AG09309 (cell line): ENCODE measurements around the gene PLXNA2.

Experiments used
- DNase-seq: peaks from one replicate; pipeline ENCODE4 v3.0.0-alpha.2; 2010; ENCODE audit warnings: low read depth
- H3K4me3 ChIP-seq: 2 replicates; pipeline ENCODE4 v1.5.1; 2011; ENCODE audit warnings: mild to moderate bottlenecking, low read depth, low read length, moderate library complexity; ENCODE audit not compliant: control insufficient read depth
- TF ChIP-seq, protein P1 (sequence below): IDR thresholded peaks from 2 replicates; pipeline ENCODE4 v1.5.1; 2011; ENCODE audit warnings: mild to moderate bottlenecking, low read depth, low read length, inconsistent platforms; ENCODE audit not compliant: insufficient read depth, control insufficient read depth; ENCODE audit errors: missing control alignments

PLXNA2 gene

GRCh38 chr1:208228026-208228425 is 16.2 kb downstream of the PLXNA2 start:
- TF ChIP-seq, protein P1, sequence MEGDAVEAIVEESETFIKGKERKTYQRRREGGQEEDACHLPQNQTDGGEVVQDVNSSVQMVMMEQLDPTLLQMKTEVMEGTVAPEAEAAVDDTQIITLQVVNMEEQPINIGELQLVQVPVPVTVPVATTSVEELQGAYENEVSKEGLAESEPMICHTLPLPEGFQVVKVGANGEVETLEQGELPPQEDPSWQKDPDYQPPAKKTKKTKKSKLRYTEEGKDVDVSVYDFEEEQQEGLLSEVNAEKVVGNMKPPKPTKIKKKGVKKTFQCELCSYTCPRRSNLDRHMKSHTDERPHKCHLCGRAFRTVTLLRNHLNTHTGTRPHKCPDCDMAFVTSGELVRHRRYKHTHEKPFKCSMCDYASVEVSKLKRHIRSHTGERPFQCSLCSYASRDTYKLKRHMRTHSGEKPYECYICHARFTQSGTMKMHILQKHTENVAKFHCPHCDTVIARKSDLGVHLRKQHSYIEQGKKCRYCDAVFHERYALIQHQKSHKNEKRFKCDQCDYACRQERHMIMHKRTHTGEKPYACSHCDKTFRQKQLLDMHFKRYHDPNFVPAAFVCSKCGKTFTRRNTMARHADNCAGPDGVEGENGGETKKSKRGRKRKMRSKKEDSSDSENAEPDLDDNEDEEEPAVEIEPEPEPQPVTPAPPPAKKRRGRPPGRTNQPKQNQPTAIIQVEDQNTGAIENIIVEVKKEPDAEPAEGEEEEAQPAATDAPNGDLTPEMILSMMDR: no peak

GRCh38 chr1:208227366-208227765 is 16.8 kb downstream of the PLXNA2 start:
- no peak overlapping the region for H3K4me3 ChIP-seq
- no peak for DNase-seq
- TF ChIP-seq, protein P1: no peak

More at GRCh38 chr1:208228026-208228425, 16.2 kb downstream of the PLXNA2 start:
- H3K4me3 ChIP-seq: no peak overlapping the region
- no peak for DNase-seq

- DNase-seq: no peak
- no peak overlapping the region for H3K4me3 ChIP-seq
- TF ChIP-seq, protein P1: no peak
Measured at GRCh38 chr1:208225954-208226937, 17.9 kb downstream of the PLXNA2 start.

GRCh38 chr1:208224192-208224713 is 19.9 kb downstream of the PLXNA2 start:
- DNase-seq: no peak
- TF ChIP-seq, protein P1: no peak
- no peak overlapping the region for H3K4me3 ChIP-seq

DNA sequence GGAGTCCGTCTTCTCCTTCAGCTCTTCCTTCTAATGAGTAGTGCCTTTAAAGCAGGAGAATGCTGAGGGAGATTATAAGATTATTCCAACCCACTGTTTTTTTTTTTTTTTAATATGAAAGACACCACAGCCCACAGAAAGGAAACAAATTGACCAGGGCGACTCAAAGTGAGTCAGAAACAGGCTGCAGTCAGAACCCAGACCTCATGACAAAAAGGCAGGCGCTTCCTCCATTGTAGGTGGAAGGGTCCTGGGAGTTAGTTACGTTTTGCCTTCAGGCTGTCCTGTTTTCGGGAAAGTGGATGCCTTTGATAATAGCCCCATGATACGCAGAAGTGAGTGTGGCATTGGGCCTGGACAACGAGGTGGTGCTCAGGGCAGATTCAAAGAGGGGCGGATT is 21.0 kb downstream of the PLXNA2 start:
- TF ChIP-seq, protein P1: no peak
- H3K4me3 ChIP-seq: no peak overlapping the region
- DNase-seq: no peak

GRCh38 chr1:208222376-208223126 is 21.6 kb downstream of the PLXNA2 start:
- TF ChIP-seq, protein P1: no peak
- H3K4me3 ChIP-seq: no peak overlapping the region
- DNase-seq: no peak
